AG08395 (cell line): ENCODE measurements around the gene OR6S1.
A peak's percentile ranks its signal among the peaks of the same experiment; 100 is the strongest.
"Not testable (repeated sequence)": the region's sequence is repeated elsewhere in the genome, so short reads cannot be mapped to it uniquely, and the experiment has no call there.

Source experiments
- DNase-seq: peaks from one replicate; pipeline ENCODE4 v3.0.0; 2012; ENCODE audit warnings: mixed read lengths, low spot score

The OR6S1 gene

GRCh38 chr14:20668969-20669368 lies 27.5 kb upstream of the OR6S1 start:
- no peak for DNase-seq

GRCh38 chr14:20667957-20668356 lies 26.5 kb upstream of the OR6S1 start:
- DNase-seq, result no peak

GRCh38 chr14:20666400-20666961 lies 25.0 kb upstream of the OR6S1 start:
- DNase-seq, result not testable (repeated sequence)

- DNase-seq, result peak; percentile 29
These were observed 21.7 kb upstream of the OR6S1 start for GRCh38 chr14:20662968-20663732.

GRCh38 chr14:20661197-20661596 lies 19.7 kb upstream of the OR6S1 start:
- no peak for DNase-seq

- no peak for DNase-seq
These were observed 18.4 kb upstream of the OR6S1 start for GRCh38 chr14:20659813-20660395.

GRCh38 chr14:20659336-20659735 lies 17.8 kb upstream of the OR6S1 start:
- DNase-seq, result no peak

GRCh38 chr14:20658246-20658645 lies 16.8 kb upstream of the OR6S1 start:
- no peak for DNase-seq

- peak; percentile 14 for DNase-seq
These were observed 16.0 kb upstream of the OR6S1 start for GRCh38 chr14:20657216-20658211.

- no peak for DNase-seq
These were observed 14.8 kb upstream of the OR6S1 start for GRCh38 chr14:20656274-20656673.

GRCh38 chr14:20655851-20656250 lies 14.4 kb upstream of the OR6S1 start:
- DNase-seq, result no peak

GRCh38 chr14:20652996-20653975 lies 11.8 kb upstream of the OR6S1 start:
- DNase-seq, result peak; percentile 37

GRCh38 chr14:20645481-20645880 lies 4.0 kb upstream of the OR6S1 start:
- DNase-seq, result no peak

GRCh38 chr14:20644520-20644919 lies 3.0 kb upstream of the OR6S1 start:
- no peak for DNase-seq

GRCh38 chr14:20642755-20643154 lies 1.3 kb upstream of the OR6S1 start:
- DNase-seq, result not testable (repeated sequence)

- no peak for DNase-seq
These were observed 691 bp upstream of the OR6S1 start for GRCh38 chr14:20642182-20642581.

- DNase-seq, result peak; percentile 76
These were observed 8.4 kb downstream of the OR6S1 start for GRCh38 chr14:20632831-20633691.

GRCh38 chr14:20632448-20632830 lies 9.1 kb downstream of the OR6S1 start:
- DNase-seq, result no peak

- DNase-seq, result peak; percentile 71
These were observed 9.6 kb downstream of the OR6S1 start for GRCh38 chr14:20631880-20632389.
